ENCODE measurements around the gene PCGF2. TPM values are rescaled to one million over a fixed set of nuclear protein-coding genes. Genes with fewer than 3 reads are reported as not detected.
"Not testable (repeated sequence)": the region's sequence is repeated elsewhere in the genome, so short reads cannot be mapped to it uniquely, and the experiment has no call there.

PCGF2 gene
- total RNA-seq, 4 donors from 2014 or later: 3.2 to 17.0 (median 6.1) TPM

DNA sequence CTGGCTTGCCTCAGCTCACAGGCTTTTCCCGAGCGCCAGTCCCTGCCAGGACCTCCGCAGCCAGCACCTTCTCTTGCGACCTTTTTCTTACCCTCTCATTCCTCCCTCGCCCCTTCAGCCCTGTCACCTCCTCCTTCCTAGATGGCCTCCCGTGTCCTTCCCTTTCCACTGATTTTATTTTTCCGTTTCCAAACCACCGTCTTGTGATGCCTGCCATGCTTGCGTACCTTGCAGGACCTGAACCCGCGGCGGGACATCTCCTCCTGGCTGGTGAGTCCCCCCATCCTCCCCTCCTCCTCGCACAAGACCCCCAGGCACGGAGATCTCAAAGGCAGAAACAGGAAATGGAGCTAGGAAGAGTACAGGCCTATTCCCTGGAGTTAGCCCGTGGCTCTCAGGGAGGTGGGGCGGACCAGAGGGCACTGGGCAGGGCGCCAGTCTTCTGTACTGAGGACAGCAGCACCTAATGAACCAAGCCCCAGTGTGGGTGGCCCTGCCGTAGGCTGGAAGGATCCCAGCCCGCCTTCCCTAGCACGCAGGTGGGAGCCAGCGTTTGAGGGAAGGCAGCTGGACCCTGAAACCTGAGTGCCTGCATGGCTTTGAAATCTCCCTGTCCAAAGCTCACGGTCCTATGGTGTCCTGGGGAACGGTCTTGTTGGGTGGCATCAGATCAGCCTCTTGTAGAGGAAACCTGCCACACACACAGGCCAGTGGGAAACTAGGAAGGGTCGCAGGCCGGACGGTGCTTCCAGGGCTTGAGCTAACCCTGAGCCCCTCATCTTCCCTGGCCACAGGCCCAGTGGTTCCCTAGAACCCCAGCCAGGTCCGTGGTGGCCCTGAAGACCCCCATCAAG is 17.4 kb downstream of the PCGF2 start:
- TF ChIP-seq, protein P1, sequence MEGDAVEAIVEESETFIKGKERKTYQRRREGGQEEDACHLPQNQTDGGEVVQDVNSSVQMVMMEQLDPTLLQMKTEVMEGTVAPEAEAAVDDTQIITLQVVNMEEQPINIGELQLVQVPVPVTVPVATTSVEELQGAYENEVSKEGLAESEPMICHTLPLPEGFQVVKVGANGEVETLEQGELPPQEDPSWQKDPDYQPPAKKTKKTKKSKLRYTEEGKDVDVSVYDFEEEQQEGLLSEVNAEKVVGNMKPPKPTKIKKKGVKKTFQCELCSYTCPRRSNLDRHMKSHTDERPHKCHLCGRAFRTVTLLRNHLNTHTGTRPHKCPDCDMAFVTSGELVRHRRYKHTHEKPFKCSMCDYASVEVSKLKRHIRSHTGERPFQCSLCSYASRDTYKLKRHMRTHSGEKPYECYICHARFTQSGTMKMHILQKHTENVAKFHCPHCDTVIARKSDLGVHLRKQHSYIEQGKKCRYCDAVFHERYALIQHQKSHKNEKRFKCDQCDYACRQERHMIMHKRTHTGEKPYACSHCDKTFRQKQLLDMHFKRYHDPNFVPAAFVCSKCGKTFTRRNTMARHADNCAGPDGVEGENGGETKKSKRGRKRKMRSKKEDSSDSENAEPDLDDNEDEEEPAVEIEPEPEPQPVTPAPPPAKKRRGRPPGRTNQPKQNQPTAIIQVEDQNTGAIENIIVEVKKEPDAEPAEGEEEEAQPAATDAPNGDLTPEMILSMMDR (IDR thresholded peaks at IDR 0.05): no peak
- ATAC-seq (ENCODE audit: low FRiP score) (peak; percentile 22), DNase-seq (ENCODE audit: low spot score) (no peak)

DNA sequence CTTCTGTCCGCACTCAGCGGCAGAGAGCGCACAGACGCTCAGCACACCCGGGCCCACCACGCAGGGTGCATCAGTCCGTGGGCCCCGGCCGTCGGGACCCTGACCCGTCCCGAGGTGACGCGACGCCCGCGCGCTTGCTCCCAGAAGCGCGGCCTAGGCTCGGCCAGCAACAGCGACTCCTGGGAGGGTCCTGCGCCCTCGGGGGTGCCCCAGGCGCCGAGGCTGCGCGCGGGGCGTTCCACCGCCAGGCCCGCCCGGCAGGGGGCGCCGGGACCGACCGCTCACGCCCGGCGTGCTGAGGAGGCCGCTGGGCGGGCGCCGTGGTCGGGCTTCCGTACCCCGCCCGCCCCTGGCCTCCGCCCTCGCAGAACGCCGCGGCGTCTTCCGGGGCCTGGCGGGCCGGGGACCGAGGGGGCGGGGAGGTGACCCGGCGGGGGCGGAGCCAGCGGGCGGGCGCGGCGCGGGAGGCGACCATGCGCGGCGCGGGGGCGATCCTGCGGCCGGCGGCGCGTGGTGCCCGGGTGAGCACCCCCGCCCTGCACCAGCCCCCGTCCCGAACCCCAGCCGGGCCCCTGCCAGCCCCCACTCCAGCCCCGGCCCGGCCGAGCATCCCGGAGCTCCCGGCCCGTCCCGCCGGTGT is 18.1 kb downstream of the PCGF2 start, which contains the start of gene CISD3:
TSS of gene CISD3 (plus strand) at position 456 of the 640 bp plus-strand sequence. CDS start at position 474, 18 bp downstream.
- no peak for DNase-seq (ENCODE audit: low spot score)
- peak; percentile 94 for ATAC-seq (ENCODE audit: low FRiP score)
- TF ChIP-seq, protein P1 (IDR thresholded peaks at IDR 0.05): peak in 2 of 3 donors; percentile 71 to 77

DNA sequence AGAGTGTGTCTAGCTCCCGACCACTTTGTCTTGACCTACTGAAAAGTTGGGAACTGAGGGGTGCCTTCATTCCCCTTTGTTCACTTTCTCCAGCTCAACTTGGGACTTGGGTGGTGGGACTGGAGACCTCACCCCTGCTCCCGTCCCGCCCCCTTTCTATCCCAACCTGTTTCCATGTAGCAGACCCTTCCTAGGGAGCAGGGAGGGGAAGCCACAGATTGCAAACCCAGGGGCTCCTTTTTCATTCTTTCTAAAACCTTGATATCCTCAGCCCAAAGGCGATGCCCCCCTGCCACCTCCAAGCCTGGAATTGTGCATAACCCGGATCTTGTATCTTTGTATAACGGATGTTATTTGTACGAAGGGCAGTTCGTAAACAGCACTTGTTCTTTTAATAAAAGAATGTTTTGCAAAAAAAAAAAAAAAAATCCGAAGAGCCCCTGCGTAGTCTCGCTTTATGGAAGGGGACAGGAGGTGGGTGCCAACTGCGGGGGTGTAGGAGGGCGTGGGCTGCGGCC is 18.7 kb downstream of the PCGF2 start:
- TF ChIP-seq, protein P1 (IDR thresholded peaks at IDR 0.05): no peak
- ATAC-seq (ENCODE audit: low FRiP score) (no peak), DNase-seq (ENCODE audit: low spot score) (no peak)

DNA sequence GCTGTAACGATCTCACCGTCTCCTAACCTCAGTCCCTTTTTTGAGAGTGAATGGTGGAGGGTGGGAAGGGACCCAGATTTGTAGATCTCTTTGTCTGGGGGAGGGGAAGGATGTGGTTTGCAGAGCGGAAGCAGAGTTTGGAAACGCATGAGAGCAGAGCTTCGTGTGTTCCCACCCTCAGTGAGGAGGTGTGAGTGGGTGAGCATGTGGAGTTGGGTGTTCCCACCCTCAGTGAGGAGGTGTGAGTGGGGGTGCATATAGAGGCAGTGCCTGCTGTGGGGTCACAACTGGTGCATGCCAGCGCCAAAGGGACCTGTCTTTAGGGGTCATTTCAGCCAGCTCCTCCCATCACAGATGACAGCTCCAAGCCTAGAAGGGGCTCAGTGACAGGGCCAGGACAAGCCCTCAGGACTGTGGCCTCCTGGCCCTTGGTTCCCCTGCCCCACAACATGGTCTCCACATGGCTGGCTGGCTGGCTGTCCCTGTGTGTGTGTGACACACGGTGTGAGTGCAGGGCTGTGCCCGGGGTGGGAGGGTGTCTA is 19.8 kb downstream of the PCGF2 start:
- DNase-seq (ENCODE audit: low spot score) (no peak), ATAC-seq (ENCODE audit: low FRiP score) (no peak)
- TF ChIP-seq, protein P1 (IDR thresholded peaks at IDR 0.05): no peak

DNA sequence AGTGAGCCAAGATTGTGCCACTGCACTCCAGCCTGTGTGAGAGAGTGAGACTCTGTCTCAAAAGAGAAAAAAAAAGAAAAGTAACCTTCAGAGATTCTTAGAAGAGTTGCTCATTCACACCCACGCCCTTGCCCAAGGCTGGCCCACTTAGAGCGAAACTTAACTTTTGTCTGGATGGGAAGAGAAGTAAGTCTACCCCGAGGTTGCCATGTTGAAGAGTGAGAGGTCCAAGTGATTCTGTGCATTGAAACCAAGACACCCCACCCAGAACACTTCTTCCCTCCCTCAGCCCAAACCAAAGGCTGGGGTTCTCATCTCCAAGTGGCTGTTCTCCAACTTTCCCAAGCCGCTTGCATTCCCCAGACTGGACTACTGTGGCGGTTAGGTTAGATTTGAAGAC is 20.4 kb downstream of the PCGF2 start:
- TF ChIP-seq, protein P1 (IDR thresholded peaks at IDR 0.05): no peak
- DNase-seq (ENCODE audit: low spot score): no peak

DNA sequence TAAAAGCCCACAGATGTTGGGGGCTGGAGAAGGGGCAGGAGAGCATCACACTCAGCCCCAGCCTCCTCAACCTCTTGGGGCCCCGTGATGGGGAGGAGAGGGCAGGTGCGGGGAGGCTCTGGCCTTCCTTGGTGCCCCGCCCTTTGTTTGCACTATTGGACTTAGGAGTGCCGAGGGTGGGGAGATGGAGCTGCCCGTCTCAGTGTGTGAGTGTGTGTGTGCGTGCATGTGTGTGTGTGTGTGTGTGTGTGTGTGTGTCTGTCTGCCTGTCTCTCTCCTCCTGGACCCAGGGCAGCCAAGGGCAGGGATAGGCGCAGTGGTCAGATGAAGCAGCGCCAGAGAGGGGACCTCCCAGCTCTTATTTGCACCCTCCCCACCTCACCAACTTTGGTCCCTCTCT is 22.0 kb downstream of the PCGF2 start:
- not testable (repeated sequence) for DNase-seq (ENCODE audit: low spot score); ATAC-seq (ENCODE audit: low FRiP score)

More for the DNA sequence above, 20.4 kb downstream of the PCGF2 start:
- no peak for ATAC-seq (ENCODE audit: low FRiP score)

DNA sequence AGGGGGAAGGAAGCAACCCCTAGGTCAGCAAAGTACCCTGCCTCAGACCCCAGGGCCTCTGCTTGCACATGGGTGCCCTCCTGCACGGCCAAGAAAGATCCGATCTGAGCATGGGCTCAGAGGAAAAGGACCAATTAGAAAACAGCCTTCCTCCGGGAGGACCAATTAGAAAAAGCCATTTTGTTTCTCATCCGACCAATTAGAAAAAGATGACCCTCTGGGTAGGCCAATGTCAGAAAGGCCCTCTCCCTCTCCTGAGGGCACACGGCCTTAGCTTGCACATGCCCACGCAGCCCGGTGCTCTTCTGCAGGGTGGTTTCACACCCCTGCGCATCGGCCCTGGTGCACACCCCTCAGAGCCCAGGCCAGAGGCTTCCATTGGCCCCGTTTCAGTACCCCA is 23.1 kb downstream of the PCGF2 start:
- no peak for DNase-seq (ENCODE audit: low spot score)

More for the DNA sequence above, 23.1 kb downstream of the PCGF2 start:
- TF ChIP-seq, protein P1 (IDR thresholded peaks at IDR 0.05): no peak
- no peak for ATAC-seq (ENCODE audit: low FRiP score)

Measured in omental fat pad (tissue), 4 donors.